CD4-positive, alpha-beta T cell (primary cell): ENCODE measurements around the gene PUM2. TPM values are rescaled to one million over a fixed set of nuclear protein-coding genes. Genes with fewer than 3 reads are reported as not detected.
"Not testable (repeated sequence)": the region's sequence is repeated elsewhere in the genome, so short reads cannot be mapped to it uniquely, and the experiment has no call there.

Experiments used
- ATAC-seq: fragments of 200-7000 bp; cut with Tn5 transposase; one replicate; pipeline ENCODE4 v1.10.0; 2022; ENCODE audit warnings: mild to moderate bottlenecking; ENCODE audit not compliant: poor library complexity
- CTCF ChIA-PET: fragments of 350-600 bp; sonication (Branson Sonifier 250); formaldehyde crosslinking; loops from one replicate; lab custom pipeline; 2021; ENCODE audit warnings: antibody characterized with exemption, inconsistent platforms; lab: Charles Lee
- POLR2A ChIA-PET: fragments of 350-600 bp; sonication (Branson Sonifier 250); formaldehyde crosslinking; loops from one replicate; lab custom pipeline; 2021; ENCODE audit warnings: antibody characterized with exemption, inconsistent platforms; lab: Charles Lee
- DNase-seq, 14 experiments: peaks; one replicate each; pipeline ENCODE4 v3.0.0-alpha.2; 2013 to 2020; ENCODE audit warnings: mixed read lengths in 2 of 14
- H3K27ac ChIP-seq, 2 donors: one replicate each; pipeline versions ENCODE4 v1.5.1 to v1.7.0; 2013; ENCODE audit warnings: low read length in 2 of 2, low read depth in 1 of 2, mild to moderate bottlenecking in 1 of 2
- H3K27me3 ChIP-seq, 2 experiments: 1 replicate in 1 of 2; 2 replicates in 1 of 2; pipeline versions ENCODE4 v1.6.1 to v1.7.0; 2013; ENCODE audit warnings: low read length in 2 of 2, control low read depth in 1 of 2, mild to moderate bottlenecking in 1 of 2, moderate library complexity in 1 of 2; ENCODE audit not compliant: insufficient read depth in 2 of 2, control insufficient read depth in 1 of 2
- H3K36me3 ChIP-seq: one replicate; pipeline ENCODE4 v1.6.1; 2013; ENCODE audit warnings: low read length, control low read depth; ENCODE audit not compliant: insufficient read depth
- H3K4me1 ChIP-seq: one replicate; pipeline ENCODE4 v1.6.1; 2013; ENCODE audit warnings: low read length, control low read depth; ENCODE audit not compliant: insufficient read depth
- H3K4me3 ChIP-seq: one replicate; pipeline ENCODE4 v1.5.1; 2013; ENCODE audit warnings: mild to moderate bottlenecking, low read length, moderate library complexity
- H3K9me3 ChIP-seq, 2 experiments: 1 replicate in 1 of 2; 2 replicates in 1 of 2; pipeline versions ENCODE4 v1.6.1 to v1.7.0; 2013; ENCODE audit warnings: low read length in 2 of 2, mild to moderate bottlenecking in 2 of 2, control low read depth in 1 of 2, moderate library complexity in 1 of 2; ENCODE audit not compliant: control insufficient read depth in 1 of 2, insufficient read depth in 1 of 2
- H3K27ac Mint-ChIP-seq: one replicate; pipeline ENCODE4 v1.8.0; 2020; ENCODE audit warnings: mixed read lengths
- H3K27me3 Mint-ChIP-seq: one replicate; pipeline ENCODE4 v1.8.0; 2021; ENCODE audit warnings: mixed read lengths
- H3K36me3 Mint-ChIP-seq: one replicate; pipeline ENCODE4 v1.8.0; 2021; ENCODE audit warnings: low read depth, mixed read lengths
- H3K4me1 Mint-ChIP-seq: one replicate; pipeline ENCODE4 v1.8.0; 2021; ENCODE audit warnings: low read depth, mixed read lengths
- H3K4me3 Mint-ChIP-seq: one replicate; pipeline ENCODE4 v1.8.0; 2020; ENCODE audit warnings: mild to moderate bottlenecking, mixed read lengths
- H3K9me3 Mint-ChIP-seq: one replicate; pipeline ENCODE4 v1.8.0; 2020; ENCODE audit warnings: mixed read lengths
- CTCF ChIP-seq: fragments of 200-600 bp; IDR thresholded peaks from one replicate; pipeline ENCODE4 v1.8.0; 2022; ENCODE audit warnings: antibody characterized with exemption, mild to moderate bottlenecking
- intact Hi-C, 2 experiments: fragments of 100-400 bp; cut with DNase I in 1 of 2; cut with micrococcal nuclease in 1 of 2; formaldehyde crosslinking; loops; one replicate each; pipeline versions ENCODE4 v1.15.1 to v1.9.0; 2023 to 2025; cut with DNase I, micrococcal nuclease
- total RNA-seq, 174 experiments: library from RNA in 2 of 174; stranded (reverse) in 2 of 174; gene quantifications; one replicate each; pipeline ENCODE4 v1.2.3 and lab custom pipeline; 2021 to 2026

The PUM2 gene
- total RNA-seq, 2 experiments from 2014 or later, result 94.9 to 95.4 TPM

GRCh38 chr2:20249170-20249569 lies 101.5 kb downstream of the PUM2 start:
- Mint-ChIP-seq H3K9me3 (no peaks in the 10 kb centered on the region), H3K36me3 (peaks cover 69% of the 10 kb centered on the region), H3K4me1 (no peaks in the 10 kb centered on the region), H3K27ac (peak overlapping the region; percentile 48), H3K27me3 (no peaks in the 10 kb centered on the region), H3K4me3 (no peak overlapping the region)
- DNase-seq (no peak), ATAC-seq (no peak)
- CTCF ChIA-PET, result no interaction called here
- POLR2A ChIA-PET, result no interaction called here
- no peaks in the 10 kb centered on the region for H3K27me3 ChIP-seq
- H3K9me3 ChIP-seq, result peaks cover 0 to 4% of the 10 kb centered on the region in 2 experiments
- intact Hi-C loops, result no loop called here
- no peak for TF ChIP-seq CTCF
- no peak overlapping the region for H3K27ac ChIP-seq
- peaks cover 46% of the 10 kb centered on the region for H3K36me3 ChIP-seq
- H3K4me1 ChIP-seq, result no peaks in the 10 kb centered on the region
- no peak overlapping the region for H3K4me3 ChIP-seq

- CTCF ChIA-PET, result no interaction called here
- Mint-ChIP-seq H3K4me1 (peaks cover under 1% of the 10 kb centered on the region), H3K9me3 (no peaks in the 10 kb centered on the region), H3K27ac (no peak overlapping the region), H3K27me3 (no peaks in the 10 kb centered on the region), H3K4me3 (no peak overlapping the region), H3K36me3 (peaks cover 48% of the 10 kb centered on the region)
- POLR2A ChIA-PET, result no interaction called here
- no peak for TF ChIP-seq CTCF
- Histone ChIP-seq H3K27ac (no peak overlapping the region), H3K9me3 (peaks cover 0 to 4% of the 10 kb centered on the region in 2 experiments), H3K36me3 (peaks cover 25% of the 10 kb centered on the region), H3K27me3 (no peaks in the 10 kb centered on the region), H3K4me1 (peaks cover 1% of the 10 kb centered on the region), H3K4me3 (no peak overlapping the region)
- ATAC-seq, result no peak
- DNase-seq, result no peak
- intact Hi-C loops, result no loop called here
Observed at GRCh38 chr2:20247084-20247483, 103.6 kb downstream of the PUM2 start.

- H3K9me3 Mint-ChIP-seq, H3K4me1 Mint-ChIP-seq, H3K27me3 ChIP-seq, H3K36me3 ChIP-seq, H3K4me3 ChIP-seq, H3K27ac ChIP-seq, intact Hi-C loops, H3K4me3 Mint-ChIP-seq, H3K27me3 Mint-ChIP-seq, DNase-seq, H3K4me1 ChIP-seq, POLR2A ChIA-PET, ATAC-seq, CTCF ChIA-PET, H3K27ac Mint-ChIP-seq, H3K9me3 ChIP-seq: not testable (repeated sequence)
- H3K36me3 Mint-ChIP-seq, result peaks cover 16% of the 10 kb centered on the region
Observed at GRCh38 chr2:20243637-20244036, 107.0 kb downstream of the PUM2 start.

GRCh38 chr2:20242727-20243377 lies 107.8 kb downstream of the PUM2 start:
- Mint-ChIP-seq H3K36me3 (peaks cover 9% of the 10 kb centered on the region), H3K9me3 (no peaks in the 10 kb centered on the region), H3K27ac (no peak overlapping the region), H3K4me3 (no peak overlapping the region), H3K4me1 (peaks cover 10% of the 10 kb centered on the region), H3K27me3 (peaks cover 1% of the 10 kb centered on the region)
- intact Hi-C loops, result no loop called here
- ChIA-PET POLR2A (no interaction called here), CTCF (interaction anchor here (1.2 to 1.6 kb wide), 2 partner anchors 20 to 399 kb away, joined by 3 to 4 read pairs; no protein-coding TSS in a partner anchor)
- TF ChIP-seq CTCF, result no peak
- H3K36me3 ChIP-seq, result peaks cover 6% of the 10 kb centered on the region
- DNase-seq (no peak), ATAC-seq (peak; percentile 34)
- no peak overlapping the region for H3K4me3 ChIP-seq
- no peak overlapping the region for H3K27ac ChIP-seq
- no peaks in the 10 kb centered on the region for H3K27me3 ChIP-seq
- peaks cover 0 to 2% of the 10 kb centered on the region in 2 experiments for H3K9me3 ChIP-seq
- peaks cover 8% of the 10 kb centered on the region for H3K4me1 ChIP-seq
